OCI-LY7 (cell line): ENCODE results near the gene GRIN3A. TPM values are rescaled to one million over a fixed set of nuclear protein-coding genes. Genes with fewer than 3 reads are reported as not detected.

Source experiments
- BruUV-seq: library from RNA; stranded (reverse); fragments of 400-500 nt; replicated peaks from 2 replicates; lab custom pipeline; 2021; lab: Mats Ljungman, UMichigan
- CTCF ChIA-PET: fragments of 300-600 bp; sonication (Branson Sonifier 250); formaldehyde crosslinking; loops from one replicate; lab custom pipeline; 2022; ENCODE audit warnings: antibody characterized with exemption; ENCODE audit not compliant: unreplicated experiment; lab: Charles Lee
- POLR2A ChIA-PET: fragments of 300-600 bp; sonication (Branson Sonifier 250); formaldehyde crosslinking; loops from one replicate; lab custom pipeline; 2022; ENCODE audit warnings: antibody characterized with exemption; lab: Charles Lee
- DNase-seq: peaks from one replicate; pipeline ENCODE4 v3.0.0-alpha.2; 2015; ENCODE audit warnings: low spot score
- H2AFZ ChIP-seq: fragments of 200-600 bp; sonication (generic), shearing (Covaris generic); 2 replicates; pipeline ENCODE4 v1.6.1; 2014; ENCODE audit warnings: mild to moderate bottlenecking, antibody characterized with exemption, low read length, moderate library complexity
- H3K27ac ChIP-seq: fragments of 200-600 bp; sonication (generic); 2 replicates; pipeline ENCODE4 v1.5.1; 2014; ENCODE audit warnings: mixed run types, low read depth, mild to moderate bottlenecking, moderate library complexity, low read length, inconsistent platforms; ENCODE audit not compliant: poor library complexity, severe bottlenecking
- H3K36me3 ChIP-seq: fragments of 200-600 bp; sonication (generic); 2 replicates; pipeline ENCODE4 v1.6.1; 2014; ENCODE audit warnings: mild to moderate bottlenecking, antibody characterized with exemption, low read length, moderate library complexity, mixed read lengths; ENCODE audit not compliant: insufficient read depth
- H3K4me1 ChIP-seq: fragments of 200-600 bp; sonication (generic); 2 replicates; pipeline ENCODE4 v1.5.1; 2014; ENCODE audit warnings: mild to moderate bottlenecking, low read length; ENCODE audit not compliant: insufficient read depth, poor library complexity, severe bottlenecking
- H3K4me2 ChIP-seq: fragments of 200-600 bp; sonication (generic); 2 replicates; pipeline ENCODE4 v1.6.1; 2014; ENCODE audit warnings: mild to moderate bottlenecking, low read length
- H3K4me3 ChIP-seq: fragments of 200-600 bp; sonication (generic); 2 replicates; pipeline ENCODE4 v1.5.1; 2014; ENCODE audit warnings: mild to moderate bottlenecking, low read depth, low read length; ENCODE audit not compliant: poor library complexity, severe bottlenecking
- H3K79me2 ChIP-seq: fragments of 200-600 bp; sonication (generic); 2 replicates; pipeline ENCODE4 v1.6.1; 2016; ENCODE audit warnings: low read depth, mild to moderate bottlenecking, low read length, moderate library complexity, mixed read lengths; ENCODE audit not compliant: insufficient read depth
- H3K9me2 ChIP-seq: fragments of 200-600 bp; sonication (generic); 2 replicates; pipeline ENCODE4 v1.6.1; 2016; ENCODE audit warnings: mild to moderate bottlenecking, low read length, mixed read lengths; ENCODE audit not compliant: insufficient read depth
- H3K9me3 ChIP-seq: fragments of 200-600 bp; sonication (generic); 2 replicates; pipeline ENCODE4 v1.6.1; 2014; ENCODE audit warnings: mild to moderate bottlenecking, mixed run types, low read length, mixed read lengths
- H4K20me1 ChIP-seq: fragments of 200-600 bp; sonication (generic); 2 replicates; pipeline ENCODE4 v1.6.1; 2014; ENCODE audit warnings: mild to moderate bottlenecking, antibody characterized with exemption, low read length, moderate library complexity, mixed read lengths; ENCODE audit not compliant: insufficient read depth
- CTCF ChIP-seq: fragments of 200-600 bp; sonication (generic); conservative IDR thresholded peaks from 2 replicates; pipeline ENCODE4 v1.5.1; 2014; ENCODE audit warnings: mild to moderate bottlenecking, antibody characterized with exemption, low read length, moderate library complexity, mixed read lengths
- EZH2phosphoT487 ChIP-seq: fragments of 200-600 bp; sonication (generic); IDR thresholded peaks from 2 replicates; pipeline ENCODE4 v1.6.1; 2018; ENCODE audit warnings: low read depth, borderline replicate concordance, mild to moderate bottlenecking, mixed run types, antibody characterized with exemption, low read length, moderate library complexity, mixed read lengths
- intact Hi-C: fragments of 100-400 bp; cut with micrococcal nuclease; formaldehyde crosslinking; loops from one replicate; pipeline ENCODE4 v1.10.0; 2022; ENCODE audit not compliant: unreplicated experiment
- total RNA-seq, 2 experiments: library from RNA; depleted of rRNA in 1 of 2; stranded (reverse); fragments of >200 nt in 1 of 2; shearing (Covaris generic) in 1 of 2; gene quantifications; 2 replicates each; pipeline ENCODE4 v1.2.3, GENCODE V29; 2014 to 2022

Gene GRIN3A
- total RNA-seq, 2 experiments from 2014 or later, result not detected

GRCh38 chr9:101626295-101626694, 112.2 kb downstream of the GRIN3A start:
- Histone ChIP-seq H3K9me2 (no peaks in the 10 kb centered on the region), H3K4me3 (no peak overlapping the region), H3K9me3 (no peaks in the 10 kb centered on the region), H3K27ac (no peak overlapping the region), H3K36me3 (no peaks in the 10 kb centered on the region), H3K4me1 (no peaks in the 10 kb centered on the region), H3K4me2 (no peak overlapping the region), H2AFZ (no peak overlapping the region), H3K79me2 (no peaks in the 10 kb centered on the region), H4K20me1 (no peaks in the 10 kb centered on the region)
- no TSS peak for BruUV-seq
- DNase-seq, result no peak
- ChIA-PET CTCF (no interaction called here), POLR2A (interaction anchor here (0.6 kb wide), 1 partner anchor 39 kb away, joined by 4 read pairs; no protein-coding TSS in a partner anchor)
- intact Hi-C loops, result no loop called here
- no peak for TF ChIP-seq CTCF

GRCh38 chr9:101625876-101626275, 112.6 kb downstream of the GRIN3A start:
- Histone ChIP-seq H3K9me2 (no peaks in the 10 kb centered on the region), H3K4me2 (no peak overlapping the region), H3K4me3 (no peak overlapping the region), H3K4me1 (no peaks in the 10 kb centered on the region), H3K9me3 (no peaks in the 10 kb centered on the region), H2AFZ (no peak overlapping the region), H3K36me3 (no peaks in the 10 kb centered on the region), H3K79me2 (no peaks in the 10 kb centered on the region), H4K20me1 (no peaks in the 10 kb centered on the region), H3K27ac (no peak overlapping the region)
- intact Hi-C loops, result no loop called here
- POLR2A ChIA-PET, result no interaction called here
- no peak for DNase-seq
- no peak for TF ChIP-seq EZH2phosphoT487
- BruUV-seq, result no TSS peak
- CTCF ChIA-PET, result no interaction called here

- H3K9me2 ChIP-seq, result no peaks in the 10 kb centered on the region
- H3K4me2 ChIP-seq, result no peak overlapping the region
- H3K79me2 ChIP-seq, result no peaks in the 10 kb centered on the region
- no peak overlapping the region for H3K27ac ChIP-seq
- no peak overlapping the region for H2AFZ ChIP-seq
- intact Hi-C loops, result no loop called here
- CTCF ChIA-PET, result no interaction called here
- H3K9me3 ChIP-seq, result no peaks in the 10 kb centered on the region
- no TSS peak for BruUV-seq
- no peaks in the 10 kb centered on the region for H3K4me1 ChIP-seq
- no peak for DNase-seq
- TF ChIP-seq CTCF, result no peak
- no peak for TF ChIP-seq EZH2phosphoT487
- POLR2A ChIA-PET, result interaction anchor here (0.6 kb wide), 2 partner anchors 193 to 1420 kb away, joined by 3 read pairs; no protein-coding TSS in a partner anchor
- H3K4me3 ChIP-seq, result no peak overlapping the region
- no peaks in the 10 kb centered on the region for H4K20me1 ChIP-seq
- no peaks in the 10 kb centered on the region for H3K36me3 ChIP-seq
Observed at GRCh38 chr9:101620452-101620851, 118.0 kb downstream of the GRIN3A start.
